Measurements from ENCODE around the gene MSN.

DNA sequence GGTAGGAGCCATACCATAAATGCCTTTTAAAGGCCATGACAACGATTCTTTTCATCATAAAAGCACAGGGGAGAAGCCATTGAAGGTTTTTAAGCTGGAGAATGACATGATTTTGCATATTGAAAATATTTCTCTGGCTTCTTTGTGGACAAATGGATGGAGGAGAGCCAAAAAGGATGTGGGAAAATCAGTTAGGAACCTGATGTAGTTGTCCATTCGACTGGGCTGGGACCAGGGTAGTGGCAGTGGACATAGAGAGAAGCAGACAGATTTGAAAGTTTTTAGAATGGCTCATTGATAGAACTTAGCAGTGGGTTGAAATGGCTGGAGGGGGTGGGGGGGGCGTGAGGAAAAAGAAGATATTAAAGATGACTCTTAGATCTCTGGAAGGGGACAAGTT, 19.7 kb upstream of the MSN start:
- TF ChIP-seq PHF8 (CRISPR knock-in tag; IDR thresholded peaks at IDR 0.05) (no peak), BRCA1 (CRISPR knock-in tag; IDR thresholded peaks at IDR 0.05) (no peak), ZSCAN30 (CRISPR knock-in tag; IDR thresholded peaks at IDR 0.05) (no peak)

Data from HepG2 (cell line).